DLD1 (cell line): ENCODE results near the gene HECW1.
"Not testable (repeated sequence)": the region's sequence is repeated elsewhere in the genome, so short reads cannot be mapped to it uniquely, and the experiment has no call there.

Experiments
- in situ Hi-C: cut with HindIII; loops from 2 replicates; pipeline ENCODE4 v1.10.0; 2017; ENCODE audit warnings: low sequenced_read_pairs

Gene HECW1

DNA sequence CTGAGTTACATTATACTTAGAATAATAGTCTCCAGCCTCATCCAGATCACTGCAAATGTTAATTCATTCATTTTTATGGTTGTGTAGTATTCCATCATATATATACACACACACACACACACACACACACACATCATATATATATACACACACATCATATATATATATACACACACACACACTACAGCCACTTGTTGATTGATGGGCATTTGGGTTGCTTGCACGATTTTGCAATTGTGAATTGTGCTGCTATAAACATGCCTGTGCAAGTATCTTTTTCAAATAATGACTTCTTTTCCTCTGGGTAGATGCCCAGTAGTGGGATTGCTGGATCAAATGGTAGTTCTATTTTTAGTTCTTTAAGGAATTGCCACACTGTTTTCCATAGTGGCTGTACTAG lies 233.2 kb downstream of the HECW1 start:
- in situ Hi-C loops: not testable (repeated sequence)

DNA sequence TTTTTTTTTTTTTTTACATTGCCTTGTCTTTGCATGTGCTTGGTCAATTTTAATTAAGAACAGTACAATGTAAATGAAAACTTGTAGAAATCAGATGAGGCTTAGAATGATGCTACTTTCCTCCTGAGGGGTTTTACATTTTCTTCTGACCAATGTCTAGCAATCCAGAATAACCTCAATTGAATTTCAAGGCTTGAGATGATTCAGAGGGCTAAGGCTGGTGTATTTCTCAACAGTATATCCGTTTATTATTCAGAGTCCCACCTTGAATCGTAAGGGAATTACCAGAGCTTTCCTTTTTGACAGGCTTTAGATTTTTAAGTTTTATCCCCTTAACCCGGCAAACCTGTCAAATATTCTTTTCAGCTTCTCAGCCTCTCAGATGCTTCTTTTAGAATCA lies 239.2 kb downstream of the HECW1 start:
- in situ Hi-C loops: no loop called here

DNA sequence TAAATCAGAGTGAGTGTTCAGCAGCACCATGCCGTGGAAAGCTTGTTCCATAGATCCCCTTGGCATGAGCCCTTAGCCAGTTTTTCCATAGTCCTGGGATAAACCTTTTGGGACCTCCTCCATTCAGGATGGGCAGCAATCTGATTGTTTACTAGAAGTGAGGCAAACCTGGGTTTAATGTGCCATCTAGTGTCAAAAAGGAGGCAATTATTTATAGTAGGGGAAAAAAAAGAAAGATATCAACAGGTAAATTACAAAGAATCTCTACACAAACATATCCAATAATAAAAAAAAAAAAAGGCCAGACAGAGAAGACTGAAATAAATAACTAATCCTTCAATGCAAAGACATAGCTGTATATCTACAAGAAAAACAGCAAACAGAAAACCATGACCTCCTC lies 241.5 kb downstream of the HECW1 start:
- in situ Hi-C loops: no loop called here

- in situ Hi-C loops: no loop called here
These were observed 250.2 kb downstream of the HECW1 start for GRCh38 chr7:43362652-43363034.

GRCh38 chr7:43363035-43363791 lies 250.8 kb downstream of the HECW1 start:
- in situ Hi-C loops: no loop called here

GRCh38 chr7:43364391-43364790 lies 251.9 kb downstream of the HECW1 start:
- in situ Hi-C loops: no loop called here

DNA sequence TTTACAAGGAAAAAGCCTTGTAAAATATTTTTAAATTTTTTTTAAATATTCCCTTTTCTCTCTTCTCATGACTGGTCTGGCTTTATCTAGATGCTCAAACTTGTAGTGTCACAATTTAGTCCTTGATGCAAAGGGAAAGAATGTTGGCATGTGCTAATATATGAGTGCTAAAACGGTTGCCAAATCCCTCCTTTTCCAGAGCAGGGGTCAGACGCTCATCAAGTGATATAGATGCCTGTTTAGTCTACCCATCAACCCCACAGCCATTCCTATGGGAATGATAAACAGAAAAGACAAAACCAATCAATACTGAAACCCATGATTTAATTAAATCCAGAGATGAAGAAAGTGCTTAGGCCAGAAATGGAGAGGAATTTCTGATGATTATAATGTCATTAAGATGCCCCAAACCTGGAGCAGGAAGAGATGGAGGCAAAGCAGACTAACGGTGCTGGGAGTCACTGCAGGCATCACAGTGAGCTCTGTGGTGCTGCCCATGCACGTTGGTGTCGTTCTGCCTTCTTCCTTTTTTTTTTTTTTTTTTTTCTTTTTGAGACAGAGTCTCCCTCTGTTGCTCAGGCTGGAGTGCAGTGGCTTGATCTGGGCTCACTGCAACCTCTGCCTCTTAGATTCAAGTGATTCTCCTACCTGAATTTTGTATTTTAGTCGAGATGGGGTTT lies 260.4 kb downstream of the HECW1 start:
- in situ Hi-C loops: no loop called here

GRCh38 chr7:43377196-43377960 lies 264.9 kb downstream of the HECW1 start:
- in situ Hi-C loops: no loop called here

DNA sequence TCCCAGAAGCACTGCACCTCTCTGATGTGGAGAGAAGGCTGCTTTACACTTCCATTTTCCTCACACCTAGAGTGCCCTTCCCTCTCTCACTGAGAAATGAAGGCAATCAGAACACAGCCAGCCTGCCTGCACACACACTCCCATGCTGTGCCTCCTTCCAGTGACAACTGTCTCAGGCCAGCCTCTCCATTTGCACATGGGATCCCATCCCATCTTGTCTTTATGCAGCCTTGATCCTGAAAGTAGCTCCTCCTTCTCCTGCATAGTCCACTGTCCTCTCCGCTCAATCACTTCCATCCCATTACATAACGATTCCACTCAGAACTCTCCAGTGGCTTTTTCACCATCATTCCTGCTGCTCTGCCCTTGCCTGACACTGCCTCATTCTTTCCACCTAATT lies 266.8 kb downstream of the HECW1 start:
- in situ Hi-C loops: no loop called here

- in situ Hi-C loops: no loop called here
These were observed 272.3 kb downstream of the HECW1 start for GRCh38 chr7:43384616-43385308.

- in situ Hi-C loops: no loop called here
These were observed 272.8 kb downstream of the HECW1 start for GRCh38 chr7:43385309-43385680.

DNA sequence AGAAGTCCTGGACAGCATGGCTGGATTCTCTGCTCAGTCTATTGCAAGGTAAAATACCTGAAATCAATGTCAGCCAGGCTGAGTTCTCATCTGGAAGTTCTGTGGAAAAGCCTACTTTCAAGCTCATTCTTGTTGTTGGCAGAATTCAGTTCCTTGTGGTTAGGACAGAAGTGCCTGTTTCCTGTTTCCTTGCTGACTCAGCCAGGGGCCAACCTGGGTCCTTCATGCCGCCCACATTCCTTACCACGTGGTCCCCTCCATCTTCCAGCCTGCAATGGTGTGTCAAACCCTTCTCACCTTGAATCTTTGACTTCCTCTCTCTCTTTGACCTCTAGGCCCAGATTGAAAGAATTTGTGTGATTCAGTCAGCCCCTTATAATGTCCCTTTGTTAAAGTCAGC lies 273.4 kb downstream of the HECW1 start:
- in situ Hi-C loops: no loop called here

DNA sequence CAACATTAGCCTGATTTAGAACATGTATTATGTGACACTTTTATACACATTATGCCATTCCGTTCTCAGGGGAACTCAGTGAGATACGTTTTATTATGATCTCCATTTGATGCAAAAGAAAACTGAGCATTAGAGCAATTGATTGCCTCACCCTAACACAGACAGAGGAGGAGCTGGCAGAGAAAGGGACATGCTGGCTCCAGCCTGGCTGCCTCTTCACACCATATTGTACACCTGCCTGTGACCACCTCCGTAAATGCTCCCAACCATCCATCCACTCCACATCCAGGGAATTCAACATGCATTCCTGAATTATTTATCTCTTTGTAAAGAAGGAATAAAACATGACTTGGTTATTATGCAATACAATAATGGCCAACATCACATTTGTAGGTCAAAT lies 275.5 kb downstream of the HECW1 start:
- in situ Hi-C loops: no loop called here

- in situ Hi-C loops: no loop called here
These were observed 278.1 kb downstream of the HECW1 start for GRCh38 chr7:43390576-43390975.

GRCh38 chr7:43391518-43391917 lies 279.1 kb downstream of the HECW1 start:
- in situ Hi-C loops: no loop called here

- in situ Hi-C loops: no loop called here
These were observed 280.3 kb downstream of the HECW1 start for GRCh38 chr7:43392638-43393330.

GRCh38 chr7:43394441-43395130 lies 282.1 kb downstream of the HECW1 start:
- in situ Hi-C loops: no loop called here

DNA sequence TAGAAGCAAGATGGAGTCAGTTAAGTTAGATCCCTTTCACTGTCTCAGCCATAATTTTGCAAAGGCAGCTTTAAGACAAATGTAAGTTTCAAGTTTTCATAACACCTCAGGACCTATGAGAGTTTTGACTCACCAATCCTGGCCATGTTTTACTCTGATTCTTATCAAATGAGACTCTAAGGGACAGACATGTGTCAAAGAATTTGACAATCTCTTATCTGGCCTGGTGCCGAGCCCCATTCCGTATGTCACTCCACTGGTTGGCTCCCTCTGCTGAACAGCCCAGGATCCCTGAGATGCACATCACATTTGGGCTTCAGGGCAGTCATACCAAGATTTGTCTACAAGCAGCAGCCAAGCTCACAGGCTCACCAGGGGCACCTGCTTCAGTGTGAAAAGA lies 282.9 kb downstream of the HECW1 start:
- in situ Hi-C loops: no loop called here

GRCh38 chr7:43396187-43396740 lies 283.8 kb downstream of the HECW1 start:
- in situ Hi-C loops: no loop called here

GRCh38 chr7:43398831-43399230 lies 286.4 kb downstream of the HECW1 start:
- in situ Hi-C loops: no loop called here
